Measurements from ENCODE around the gene SRBD1.
A peak's percentile ranks its signal among the peaks of the same experiment; 100 is the strongest.

SRBD1 gene

DNA sequence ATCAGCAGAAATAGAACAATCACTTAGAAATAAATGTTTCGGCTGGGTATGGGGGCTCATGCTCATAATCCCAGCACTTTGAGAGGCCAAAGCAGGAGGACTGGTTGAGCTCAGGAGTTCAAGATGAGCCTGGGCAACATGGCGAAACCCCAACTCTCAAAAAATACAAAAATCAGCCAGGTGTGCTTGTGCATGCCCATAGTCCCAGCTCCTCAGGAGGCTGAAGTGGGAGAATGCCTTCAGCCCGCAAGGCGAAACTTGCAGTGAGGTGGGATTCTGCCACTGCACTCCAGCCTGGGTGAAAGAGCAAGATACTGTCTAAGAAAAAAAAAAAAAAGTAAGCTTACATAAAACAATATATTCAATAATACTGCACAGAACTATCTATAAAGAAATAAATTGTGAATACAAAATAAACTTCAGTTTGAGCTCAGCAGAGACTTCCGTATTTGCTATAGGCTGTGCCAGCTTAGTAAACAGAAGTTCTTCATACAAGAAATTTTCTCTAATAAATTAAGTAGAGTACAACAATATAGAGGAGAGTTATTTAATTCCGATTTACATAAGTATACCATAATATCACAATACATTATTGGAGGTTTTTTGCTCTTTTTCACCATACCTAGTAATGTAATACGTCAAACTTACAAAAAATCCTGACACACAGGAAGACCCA is 43.6 kb downstream of the SRBD1 start:
- Histone ChIP-seq H3K79me2 (ENCODE audit: low read length) (no peaks in the 10 kb centered on the region; the same call in 1 of the 2 replicates), H3K4me3 (ENCODE audit: low read length) (peak overlapping the region; percentile 73), H3K9me3 (ENCODE audit: insufficient read depth, low read length) (no peaks in the 10 kb centered on the region), H3K4me1 (ENCODE audit: low read length) (peaks cover 14% of the 10 kb centered on the region), H3K9ac (ENCODE audit: low read length) (peak overlapping the region; percentile 1; the same call in 1 of the 2 replicates), H3K4me2 (ENCODE audit: low read length) (peak overlapping the region; percentile 73), H3K36me3 (replicated peaks; ENCODE audit: low read depth, low read length) (peaks cover 3% of the 10 kb centered on the region), H2AFZ (ENCODE audit: low read depth, low read length) (peak overlapping the region; percentile 78), H4K20me1 (ENCODE audit: insufficient read depth, low read length) (no peaks in the 10 kb centered on the region), H3K27ac (ENCODE audit: low read length) (peak overlapping the region; percentile 79), H3K27me3 (ENCODE audit: low read depth, low read length) (no peaks in the 10 kb centered on the region)
- TF ChIP-seq, protein P1, sequence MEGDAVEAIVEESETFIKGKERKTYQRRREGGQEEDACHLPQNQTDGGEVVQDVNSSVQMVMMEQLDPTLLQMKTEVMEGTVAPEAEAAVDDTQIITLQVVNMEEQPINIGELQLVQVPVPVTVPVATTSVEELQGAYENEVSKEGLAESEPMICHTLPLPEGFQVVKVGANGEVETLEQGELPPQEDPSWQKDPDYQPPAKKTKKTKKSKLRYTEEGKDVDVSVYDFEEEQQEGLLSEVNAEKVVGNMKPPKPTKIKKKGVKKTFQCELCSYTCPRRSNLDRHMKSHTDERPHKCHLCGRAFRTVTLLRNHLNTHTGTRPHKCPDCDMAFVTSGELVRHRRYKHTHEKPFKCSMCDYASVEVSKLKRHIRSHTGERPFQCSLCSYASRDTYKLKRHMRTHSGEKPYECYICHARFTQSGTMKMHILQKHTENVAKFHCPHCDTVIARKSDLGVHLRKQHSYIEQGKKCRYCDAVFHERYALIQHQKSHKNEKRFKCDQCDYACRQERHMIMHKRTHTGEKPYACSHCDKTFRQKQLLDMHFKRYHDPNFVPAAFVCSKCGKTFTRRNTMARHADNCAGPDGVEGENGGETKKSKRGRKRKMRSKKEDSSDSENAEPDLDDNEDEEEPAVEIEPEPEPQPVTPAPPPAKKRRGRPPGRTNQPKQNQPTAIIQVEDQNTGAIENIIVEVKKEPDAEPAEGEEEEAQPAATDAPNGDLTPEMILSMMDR (IDR thresholded peaks at IDR 0.05; ENCODE audit: low read depth, low read length): no peak

DNA sequence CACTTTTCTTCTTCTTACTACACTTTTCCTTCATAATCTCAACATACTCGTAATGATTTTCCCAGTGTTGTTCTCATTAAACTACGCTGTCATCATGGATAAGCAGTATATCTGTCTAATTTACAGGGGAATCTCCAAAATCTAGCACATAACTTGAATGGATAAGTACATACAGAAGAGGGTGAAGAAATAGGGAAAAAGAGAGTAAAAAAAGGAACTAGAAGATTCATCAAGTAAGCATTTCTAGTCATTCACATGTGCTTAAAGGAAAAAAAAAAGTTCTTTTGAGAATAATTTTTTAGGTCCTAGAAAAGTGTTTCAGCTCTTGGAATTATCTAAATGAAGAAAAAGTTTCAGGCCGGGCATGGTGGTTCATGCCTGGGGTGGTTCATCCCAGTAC is 51.6 kb downstream of the SRBD1 start:
- H3K27me3 ChIP-seq (ENCODE audit: low read depth, low read length): no peaks in the 10 kb centered on the region
- no peaks in the 10 kb centered on the region for H4K20me1 ChIP-seq (ENCODE audit: insufficient read depth, low read length)
- H3K4me3 ChIP-seq (ENCODE audit: low read length): no peak overlapping the region
- H3K9me3 ChIP-seq (ENCODE audit: insufficient read depth, low read length): no peaks in the 10 kb centered on the region
- H3K36me3 ChIP-seq (replicated peaks; ENCODE audit: low read depth, low read length): peaks cover 3% of the 10 kb centered on the region
- no peaks in the 10 kb centered on the region; the same call in 1 of the 2 replicates for H3K79me2 ChIP-seq (ENCODE audit: low read length)
- no peak overlapping the region for H3K27ac ChIP-seq (ENCODE audit: low read length)
- no peak overlapping the region for H3K4me2 ChIP-seq (ENCODE audit: low read length)
- H3K4me1 ChIP-seq (ENCODE audit: low read length): no peaks in the 10 kb centered on the region
- no peak for TF ChIP-seq EZH2phosphoT487 (IDR thresholded peaks at IDR 0.05; ENCODE audit: low read depth)
- TF ChIP-seq, protein P1 (IDR thresholded peaks at IDR 0.05; ENCODE audit: low read depth, low read length): no peak
- no peak overlapping the region for H2AFZ ChIP-seq (ENCODE audit: low read depth, low read length)
- no peak overlapping the region for H3K9ac ChIP-seq (ENCODE audit: low read length)

- Histone ChIP-seq H3K4me3 (ENCODE audit: low read length) (no peak overlapping the region), H3K79me2 (ENCODE audit: low read length) (no peaks in the 10 kb centered on the region), H3K27ac (ENCODE audit: low read length) (no peak overlapping the region), H3K4me2 (ENCODE audit: low read length) (no peak overlapping the region), H3K9ac (ENCODE audit: low read length) (no peak overlapping the region), H3K27me3 (ENCODE audit: low read depth, low read length) (no peaks in the 10 kb centered on the region), H3K4me1 (ENCODE audit: low read length) (no peaks in the 10 kb centered on the region), H3K9me3 (ENCODE audit: insufficient read depth, low read length) (no peaks in the 10 kb centered on the region), H3K36me3 (replicated peaks; ENCODE audit: low read depth, low read length) (peaks cover 7% of the 10 kb centered on the region), H4K20me1 (ENCODE audit: insufficient read depth, low read length) (no peaks in the 10 kb centered on the region), H2AFZ (ENCODE audit: low read depth, low read length) (no peak overlapping the region)
- TF ChIP-seq EZH2phosphoT487 (IDR thresholded peaks at IDR 0.05; ENCODE audit: low read depth): no peak
- TF ChIP-seq, protein P1 (IDR thresholded peaks at IDR 0.05; ENCODE audit: low read depth, low read length): no peak
Measured at GRCh38 chr2:45554742-45555140, 56.3 kb downstream of the SRBD1 start.

DNA sequence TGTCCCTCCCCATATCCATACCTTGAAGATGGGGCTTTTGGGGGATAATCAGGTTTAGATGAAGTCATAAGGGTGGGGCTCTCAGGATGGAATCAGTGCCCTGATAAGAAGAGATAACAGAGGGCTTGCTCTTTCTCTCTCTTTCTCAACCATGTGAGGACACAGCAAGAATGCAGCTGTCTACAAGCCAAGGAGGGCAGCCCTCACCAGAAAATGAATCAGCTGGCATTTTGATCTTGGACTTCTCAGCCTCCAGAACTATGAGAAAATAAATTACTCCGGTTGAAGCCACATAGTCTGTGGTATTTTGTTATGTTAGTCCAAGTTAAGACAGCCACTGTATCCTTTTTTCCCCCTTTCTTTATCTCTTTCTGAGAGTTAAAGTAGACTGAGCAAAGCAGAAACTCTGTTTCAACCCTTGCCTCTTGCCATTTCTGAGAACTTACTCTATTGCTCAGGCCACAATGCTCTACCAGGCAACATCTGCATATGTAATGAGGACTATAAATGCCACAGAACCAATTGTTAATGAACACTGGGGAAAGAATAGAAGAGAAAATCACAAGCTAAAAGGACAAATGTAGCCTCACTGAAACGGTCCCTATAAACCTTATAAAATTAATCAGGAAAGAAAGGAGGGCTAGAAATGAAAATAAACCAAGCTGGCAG is 56.9 kb downstream of the SRBD1 start:
- Histone ChIP-seq H3K4me3 (ENCODE audit: low read length) (no peak overlapping the region), H4K20me1 (ENCODE audit: insufficient read depth, low read length) (no peaks in the 10 kb centered on the region), H3K27ac (ENCODE audit: low read length) (no peak overlapping the region), H3K9me3 (ENCODE audit: insufficient read depth, low read length) (no peaks in the 10 kb centered on the region), H3K36me3 (replicated peaks; ENCODE audit: low read depth, low read length) (peaks cover 4% of the 10 kb centered on the region), H3K4me1 (ENCODE audit: low read length) (no peaks in the 10 kb centered on the region), H2AFZ (ENCODE audit: low read depth, low read length) (no peak overlapping the region), H3K4me2 (ENCODE audit: low read length) (no peak overlapping the region), H3K27me3 (ENCODE audit: low read depth, low read length) (no peaks in the 10 kb centered on the region), H3K79me2 (ENCODE audit: low read length) (no peaks in the 10 kb centered on the region), H3K9ac (ENCODE audit: low read length) (no peak overlapping the region)
- TF ChIP-seq, protein P1 (IDR thresholded peaks at IDR 0.05; ENCODE audit: low read depth, low read length): no peak
- no peak for TF ChIP-seq EZH2phosphoT487 (IDR thresholded peaks at IDR 0.05; ENCODE audit: low read depth)

All from OCI-LY3 (cell line).